Measurements from ENCODE around the gene LPIN3.

The LPIN3 gene

DNA sequence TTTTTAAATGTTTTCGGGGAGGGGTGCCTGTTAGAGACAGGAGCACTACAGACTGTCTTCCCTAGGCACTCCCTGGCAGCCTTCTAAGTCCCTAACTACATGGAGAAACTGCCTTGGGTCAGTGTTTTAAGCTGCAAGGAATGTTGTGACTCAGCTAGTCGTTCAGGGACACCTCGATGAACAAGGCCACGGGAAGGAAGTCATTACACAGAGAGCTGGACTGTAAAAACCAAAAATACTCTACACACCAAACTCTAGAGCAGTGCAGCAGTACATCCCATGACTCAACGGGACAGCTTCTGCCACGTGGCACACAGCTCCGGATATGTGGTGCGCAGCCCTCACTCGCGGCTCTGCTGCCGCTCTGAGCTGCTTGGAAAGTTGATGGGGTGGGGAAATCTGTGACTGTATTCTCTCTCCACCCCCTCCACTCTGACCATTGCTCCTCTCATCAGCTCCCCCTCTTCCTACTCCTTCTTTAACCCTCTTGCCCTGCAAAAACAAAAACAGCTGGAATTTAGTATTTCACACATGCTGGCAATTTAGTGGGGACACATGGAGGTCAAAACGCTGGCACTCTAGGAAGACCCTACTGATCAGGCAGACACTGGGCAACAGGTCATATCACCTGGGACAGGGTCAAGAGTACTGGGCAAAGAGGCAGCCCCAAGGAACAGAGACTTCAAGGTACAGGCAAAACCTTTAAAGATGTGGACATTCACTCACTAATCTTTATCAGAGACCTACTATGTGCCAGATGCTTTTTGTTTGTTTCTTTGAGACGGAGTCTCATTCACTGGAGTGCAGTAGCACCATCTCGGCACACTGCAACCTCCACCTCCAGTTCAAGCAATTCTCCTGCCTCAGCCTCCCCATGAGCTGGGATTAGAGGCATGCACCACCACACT, 10.9 kb upstream of the LPIN3 start:
- DNase-seq (ENCODE audit: low read depth), result peak; percentile 93
- no peaks in the 10 kb centered on the region for H3K9me3 ChIP-seq (ENCODE audit: control insufficient read depth, low read length)
- H3K9ac ChIP-seq (ENCODE audit: low read length), result peak overlapping the region; percentile 78
- peaks cover 20% of the 10 kb centered on the region for H3K4me1 ChIP-seq (ENCODE audit: control insufficient read depth, insufficient read depth, low read length)
- H3K4me3 ChIP-seq (ENCODE audit: low read length), result peak overlapping the region; percentile 66
- no peaks in the 10 kb centered on the region for H3K27me3 ChIP-seq (replicated peaks; ENCODE audit: control insufficient read depth, insufficient read depth, low read length)
- H3K36me3 ChIP-seq (ENCODE audit: control insufficient read depth, insufficient read depth, low read length, severe bottlenecking), result no peaks in the 10 kb centered on the region

DNA sequence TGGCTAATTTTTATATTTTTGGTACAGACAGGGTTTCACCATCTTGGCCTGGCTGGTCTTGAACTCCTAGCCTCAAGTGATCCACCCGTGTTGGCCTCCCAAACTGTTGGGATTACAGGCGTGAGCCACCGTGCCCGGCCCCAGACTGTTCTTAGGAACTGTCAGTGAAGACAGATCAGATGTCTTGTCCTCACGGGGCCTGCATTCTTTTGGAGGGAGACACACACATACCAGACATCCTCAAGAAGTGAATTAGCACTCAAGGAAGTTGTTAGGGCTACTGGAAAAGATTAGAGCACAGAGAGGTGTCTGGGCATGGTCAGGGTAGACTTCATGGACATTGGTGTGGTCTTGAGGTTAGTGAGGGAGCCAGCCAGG, 10.3 kb upstream of the LPIN3 start:
- H3K4me3 ChIP-seq (ENCODE audit: low read length), result no peak overlapping the region
- no peaks in the 10 kb centered on the region for H3K27me3 ChIP-seq (replicated peaks; ENCODE audit: control insufficient read depth, insufficient read depth, low read length)
- H3K9ac ChIP-seq (ENCODE audit: low read length), result peak overlapping the region; percentile 78
- H3K4me1 ChIP-seq (ENCODE audit: control insufficient read depth, insufficient read depth, low read length), result peaks cover 20% of the 10 kb centered on the region
- H3K36me3 ChIP-seq (ENCODE audit: control insufficient read depth, insufficient read depth, low read length, severe bottlenecking), result no peaks in the 10 kb centered on the region
- H3K9me3 ChIP-seq (ENCODE audit: control insufficient read depth, low read length), result no peaks in the 10 kb centered on the region
- peak; percentile 38 for DNase-seq (ENCODE audit: low read depth)

DNA sequence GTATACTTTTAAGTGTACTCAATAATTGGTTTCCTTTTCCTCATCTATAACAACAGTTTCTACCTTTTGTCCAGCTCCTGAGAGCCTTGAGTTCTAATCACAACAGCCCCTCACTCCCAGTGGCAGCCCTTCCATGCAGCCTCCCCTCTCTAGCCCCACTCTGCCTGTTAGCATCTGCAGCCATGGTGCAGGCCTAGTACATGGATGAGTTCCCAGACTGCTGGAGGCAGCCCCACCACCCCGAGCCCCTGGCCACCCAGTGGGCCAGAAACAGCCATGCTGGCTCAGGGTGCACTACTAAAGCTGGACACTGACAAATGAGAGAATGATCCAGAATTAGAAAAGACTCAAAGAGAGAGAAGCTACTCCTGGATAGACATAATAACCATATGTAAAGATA, 9.7 kb upstream of the LPIN3 start:
- Histone ChIP-seq H3K9ac (ENCODE audit: low read length) (no peak overlapping the region), H3K36me3 (ENCODE audit: control insufficient read depth, insufficient read depth, low read length, severe bottlenecking) (no peaks in the 10 kb centered on the region)

DNA sequence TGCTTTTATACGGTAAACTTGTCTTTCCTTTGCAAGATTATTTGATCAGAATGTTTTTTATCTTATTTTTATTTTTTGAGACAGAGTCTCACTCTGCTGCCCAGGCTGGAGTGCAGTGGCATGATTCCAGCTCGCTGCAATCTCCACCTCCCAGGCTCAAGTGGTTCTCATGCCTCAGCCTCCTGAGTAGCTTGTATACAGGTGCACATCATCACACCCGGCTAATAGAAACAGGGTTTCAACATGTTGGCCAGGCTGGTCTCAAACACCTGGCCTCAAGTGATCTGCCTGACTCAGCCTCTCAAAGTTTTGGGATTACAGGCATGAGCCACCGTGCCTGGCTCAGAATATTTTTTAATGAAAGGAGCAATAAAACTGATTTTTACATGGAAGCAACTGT, 8.9 kb upstream of the LPIN3 start:
- H3K4me1 ChIP-seq (ENCODE audit: control insufficient read depth, insufficient read depth, low read length), result peaks cover 20% of the 10 kb centered on the region

More for the DNA sequence above, 9.7 kb upstream of the LPIN3 start:
- DNase-seq (ENCODE audit: low read depth), result no peak
- Histone ChIP-seq H3K4me1 (ENCODE audit: control insufficient read depth, insufficient read depth, low read length) (peaks cover 20% of the 10 kb centered on the region), H3K27me3 (replicated peaks; ENCODE audit: control insufficient read depth, insufficient read depth, low read length) (no peaks in the 10 kb centered on the region), H3K9me3 (ENCODE audit: control insufficient read depth, low read length) (no peaks in the 10 kb centered on the region), H3K4me3 (ENCODE audit: low read length) (no peak overlapping the region)

DNA sequence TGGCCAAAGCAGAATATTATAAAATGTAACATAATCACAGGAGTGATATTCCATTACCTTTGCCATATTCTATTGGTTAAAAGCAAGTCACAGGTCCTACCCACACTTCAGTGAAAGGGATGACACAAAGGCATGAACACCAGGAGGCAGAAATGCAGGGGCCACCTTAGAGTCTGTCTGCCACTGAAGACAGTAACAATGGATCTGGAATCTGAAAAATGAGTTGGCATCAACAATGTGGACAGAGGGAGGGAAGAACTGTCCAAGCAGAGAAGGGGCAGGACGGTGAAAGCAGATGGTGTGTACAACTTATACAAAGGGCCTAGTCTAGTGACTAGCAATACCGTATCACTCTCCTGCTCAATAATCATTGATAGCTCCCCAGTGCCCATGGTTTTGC, 6.6 kb upstream of the LPIN3 start:
- Histone ChIP-seq H3K27me3 (replicated peaks; ENCODE audit: control insufficient read depth, insufficient read depth, low read length) (no peaks in the 10 kb centered on the region), H3K36me3 (ENCODE audit: control insufficient read depth, insufficient read depth, low read length, severe bottlenecking) (no peaks in the 10 kb centered on the region), H3K9me3 (ENCODE audit: control insufficient read depth, low read length) (no peaks in the 10 kb centered on the region), H3K9ac (ENCODE audit: low read length) (no peak overlapping the region), H3K4me1 (ENCODE audit: control insufficient read depth, insufficient read depth, low read length) (peaks cover 15% of the 10 kb centered on the region), H3K4me3 (ENCODE audit: low read length) (no peak overlapping the region)
- no peak for DNase-seq (ENCODE audit: low read depth)

More for the DNA sequence above, 8.9 kb upstream of the LPIN3 start:
- Histone ChIP-seq H3K36me3 (ENCODE audit: control insufficient read depth, insufficient read depth, low read length, severe bottlenecking) (no peaks in the 10 kb centered on the region), H3K4me3 (ENCODE audit: low read length) (no peak overlapping the region), H3K27me3 (replicated peaks; ENCODE audit: control insufficient read depth, insufficient read depth, low read length) (no peaks in the 10 kb centered on the region), H3K9me3 (ENCODE audit: control insufficient read depth, low read length) (no peaks in the 10 kb centered on the region), H3K9ac (ENCODE audit: low read length) (no peak overlapping the region)
- DNase-seq (ENCODE audit: low read depth), result no peak

DNA sequence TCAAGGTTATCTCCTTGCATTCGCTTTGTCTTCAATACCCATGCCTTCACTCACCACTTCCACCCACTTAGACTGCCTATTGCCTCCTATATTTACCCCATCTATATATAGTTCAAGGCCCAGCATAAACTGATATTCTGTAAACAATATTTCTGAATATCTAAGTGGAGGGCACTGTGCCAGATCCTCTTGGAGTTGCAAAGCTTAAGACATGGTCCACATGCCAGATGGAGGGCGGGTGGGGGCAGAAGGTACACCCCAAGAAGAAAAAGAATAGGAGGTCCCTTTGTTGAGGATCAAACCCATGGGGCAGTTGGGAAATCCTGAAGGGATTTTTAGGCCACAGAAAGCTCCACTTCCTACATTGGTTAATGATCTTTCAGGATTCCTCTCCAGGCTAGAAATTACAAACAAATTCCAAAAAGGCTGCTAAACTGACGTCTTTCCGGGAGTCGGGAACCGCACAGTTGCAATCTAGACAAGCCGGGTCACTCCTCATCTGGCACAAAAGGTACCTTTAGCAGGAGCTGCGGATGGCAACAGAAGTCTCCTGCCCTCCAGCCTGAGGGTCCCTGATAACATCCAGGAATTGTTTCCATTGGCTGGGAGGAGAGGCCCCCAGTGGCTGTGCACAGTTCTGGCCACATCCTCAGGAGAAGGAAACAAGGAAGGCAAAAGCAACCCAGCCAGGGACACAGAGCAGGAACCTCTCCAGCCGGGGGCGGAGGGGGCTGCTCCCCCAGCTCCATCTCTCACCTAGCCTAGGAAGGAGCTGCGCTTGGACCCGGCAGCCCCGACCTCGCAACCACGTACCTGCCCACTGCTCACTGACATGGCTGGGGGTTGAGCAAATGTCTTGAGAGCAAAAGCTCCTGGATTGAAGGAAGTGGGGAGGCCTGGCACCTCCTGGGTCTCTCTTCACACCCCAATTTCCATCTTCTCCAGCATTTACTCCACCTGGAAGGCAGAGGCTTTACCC, 5.9 kb upstream of the LPIN3 start:
- no peaks in the 10 kb centered on the region for H3K27me3 ChIP-seq (replicated peaks; ENCODE audit: control insufficient read depth, insufficient read depth, low read length)
- H3K9me3 ChIP-seq (ENCODE audit: control insufficient read depth, low read length), result no peaks in the 10 kb centered on the region
- no peaks in the 10 kb centered on the region for H3K36me3 ChIP-seq (ENCODE audit: control insufficient read depth, insufficient read depth, low read length, severe bottlenecking)
- no peak for DNase-seq (ENCODE audit: low read depth)
- peaks cover 16% of the 10 kb centered on the region for H3K4me1 ChIP-seq (ENCODE audit: control insufficient read depth, insufficient read depth, low read length)
- H3K9ac ChIP-seq (ENCODE audit: low read length), result no peak overlapping the region
- H3K4me3 ChIP-seq (ENCODE audit: low read length), result no peak overlapping the region

DNA sequence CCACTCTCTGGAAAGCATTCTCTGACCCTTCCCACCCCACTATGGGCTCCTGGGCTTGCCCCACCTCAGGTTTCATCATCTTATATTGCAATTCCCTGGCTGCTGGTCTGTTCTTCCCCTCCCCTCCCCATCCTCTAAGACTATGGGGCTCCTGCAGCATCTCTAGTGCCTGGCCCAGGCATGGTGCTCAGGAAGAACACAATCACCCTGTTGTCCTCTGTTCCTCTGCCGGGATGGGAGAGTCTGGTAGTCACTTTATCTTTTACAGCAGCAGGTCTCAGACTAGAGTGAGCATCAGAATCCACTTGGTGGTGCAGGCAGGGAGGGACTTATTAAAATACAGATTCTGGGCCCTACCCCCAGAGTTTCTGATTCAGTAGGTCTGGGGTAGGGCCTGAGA, 5.0 kb upstream of the LPIN3 start:
- no peak for DNase-seq (ENCODE audit: low read depth)
- Histone ChIP-seq H3K4me3 (ENCODE audit: low read length) (no peak overlapping the region), H3K27me3 (replicated peaks; ENCODE audit: control insufficient read depth, insufficient read depth, low read length) (no peaks in the 10 kb centered on the region), H3K9ac (ENCODE audit: low read length) (no peak overlapping the region), H3K4me1 (ENCODE audit: control insufficient read depth, insufficient read depth, low read length) (peaks cover 13% of the 10 kb centered on the region), H3K36me3 (ENCODE audit: control insufficient read depth, insufficient read depth, low read length, severe bottlenecking) (no peaks in the 10 kb centered on the region), H3K9me3 (ENCODE audit: control insufficient read depth, low read length) (no peaks in the 10 kb centered on the region)

DNA sequence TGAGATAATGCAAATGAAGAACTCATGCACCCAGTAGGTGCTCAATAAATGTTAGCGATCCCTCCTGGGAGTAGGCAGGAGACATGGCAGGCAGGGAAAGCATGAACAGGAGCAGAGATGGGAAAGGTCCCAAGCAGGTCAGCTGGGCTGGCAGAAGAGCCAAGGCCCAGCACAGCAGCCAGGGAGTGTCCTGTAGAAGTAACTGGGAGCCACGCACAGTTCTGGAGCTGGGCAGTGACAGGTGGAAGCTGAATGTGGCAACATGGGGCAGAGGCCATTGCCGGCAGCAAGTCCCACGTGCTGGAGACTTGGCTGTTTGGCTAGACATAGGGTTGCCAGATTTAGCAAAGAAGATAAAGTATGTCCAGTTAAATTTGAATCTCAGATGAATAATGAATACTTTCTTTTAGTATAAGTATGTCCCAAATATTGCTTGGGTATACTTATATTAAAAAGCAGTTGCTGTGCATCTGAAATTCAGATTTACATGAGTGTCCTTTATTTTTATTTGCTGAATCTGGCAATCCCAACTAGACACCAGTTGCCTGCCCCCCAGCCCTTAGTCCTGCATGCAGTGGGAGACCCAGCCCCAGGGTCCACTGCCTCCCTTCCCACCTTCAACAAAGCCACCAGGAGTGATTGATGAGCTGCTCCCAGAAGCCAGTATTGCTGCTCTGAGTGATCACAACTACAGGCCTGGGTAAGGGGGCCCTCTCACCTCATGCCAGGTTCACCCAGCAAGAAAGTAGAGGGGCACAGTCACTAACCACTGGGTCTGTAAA, 3.7 kb upstream of the LPIN3 start:
- H3K4me3 ChIP-seq (ENCODE audit: low read length), result no peak overlapping the region
- no peaks in the 10 kb centered on the region for H3K27me3 ChIP-seq (replicated peaks; ENCODE audit: control insufficient read depth, insufficient read depth, low read length)
- H3K36me3 ChIP-seq (ENCODE audit: control insufficient read depth, insufficient read depth, low read length, severe bottlenecking), result no peaks in the 10 kb centered on the region
- no peaks in the 10 kb centered on the region for H3K9me3 ChIP-seq (ENCODE audit: control insufficient read depth, low read length)
- peaks cover 22% of the 10 kb centered on the region for H3K4me1 ChIP-seq (ENCODE audit: control insufficient read depth, insufficient read depth, low read length)
- no peak for DNase-seq (ENCODE audit: low read depth)
- H3K9ac ChIP-seq (ENCODE audit: low read length), result no peak overlapping the region

DNA sequence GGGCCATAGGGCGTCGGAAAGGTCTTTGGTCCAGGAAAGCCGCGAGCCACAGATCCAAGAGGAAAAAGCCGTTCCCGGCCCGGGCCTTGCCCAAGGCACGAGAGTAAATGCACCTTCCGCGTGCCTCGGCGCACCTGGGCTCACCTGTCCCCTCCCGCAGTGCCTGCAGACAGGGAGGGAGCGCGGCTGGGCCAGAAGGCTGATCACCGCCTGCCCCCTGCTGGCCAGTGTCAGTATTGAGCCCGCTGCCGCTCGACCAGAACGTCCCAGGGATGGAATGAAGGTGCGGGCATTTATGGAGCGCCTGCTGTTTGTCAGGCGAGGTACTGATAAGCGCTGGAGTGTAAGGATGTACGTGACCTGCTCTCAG, 679 bp upstream of the LPIN3 start:
- DNase-seq (ENCODE audit: low read depth), result peak; percentile 86
- Histone ChIP-seq H3K36me3 (ENCODE audit: control insufficient read depth, insufficient read depth, low read length, severe bottlenecking) (peaks cover 2% of the 10 kb centered on the region), H3K27me3 (replicated peaks; ENCODE audit: control insufficient read depth, insufficient read depth, low read length) (no peaks in the 10 kb centered on the region), H3K4me3 (ENCODE audit: low read length) (peak overlapping the region; percentile 77), H3K9me3 (ENCODE audit: control insufficient read depth, low read length) (no peaks in the 10 kb centered on the region), H3K4me1 (ENCODE audit: control insufficient read depth, insufficient read depth, low read length) (peaks cover 30% of the 10 kb centered on the region), H3K9ac (ENCODE audit: low read length) (peak overlapping the region; percentile 85)

DNA sequence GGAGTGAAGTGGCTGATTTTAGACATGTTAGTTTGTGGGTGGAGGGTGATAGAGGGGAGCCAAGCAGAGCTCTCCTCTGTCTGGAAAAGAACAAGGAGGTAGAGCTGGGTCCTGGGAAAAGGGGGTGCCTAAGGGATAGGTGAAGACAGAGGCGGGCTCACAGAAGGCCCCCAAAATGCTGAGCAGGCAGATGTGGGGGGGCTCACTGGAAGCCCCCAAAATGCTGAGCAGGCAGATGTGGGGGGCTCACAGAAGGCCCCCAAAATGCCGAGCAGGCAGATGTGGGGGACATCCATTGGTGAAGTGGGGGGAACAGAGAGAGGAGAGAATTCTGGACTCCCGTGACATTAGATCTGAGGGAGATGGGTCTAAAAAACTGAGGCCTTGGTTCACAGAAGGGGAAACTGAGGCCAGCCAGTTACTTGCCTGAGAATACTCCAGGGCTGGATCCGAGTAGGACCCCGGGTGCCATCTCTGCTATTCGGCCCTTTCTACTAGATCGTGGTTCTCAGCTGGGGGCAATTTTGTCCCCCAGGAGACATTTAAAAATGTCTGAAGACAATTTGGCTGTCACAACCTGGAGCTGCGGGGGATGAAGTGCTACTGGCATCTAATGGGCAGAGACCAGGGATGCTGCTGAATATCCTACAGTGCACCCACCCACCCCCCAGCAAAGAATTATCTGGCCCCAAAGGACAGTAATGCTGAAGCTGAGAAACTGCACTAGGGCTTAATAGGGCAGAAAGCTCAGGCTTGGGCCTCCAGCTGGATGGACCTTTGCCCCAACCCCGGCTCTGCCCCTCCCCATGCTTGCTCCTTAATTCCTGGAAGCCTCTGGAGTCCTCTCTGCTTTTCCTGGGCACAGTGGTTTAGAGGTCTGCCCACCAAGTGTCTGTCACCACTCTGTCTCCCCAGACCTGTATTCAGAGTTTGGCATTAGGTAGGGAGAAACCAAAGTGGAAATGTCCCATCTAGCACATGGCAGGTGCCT, 2.1 kb downstream of the LPIN3 start:
- H3K36me3 ChIP-seq (ENCODE audit: control insufficient read depth, insufficient read depth, low read length, severe bottlenecking), result peaks cover 25% of the 10 kb centered on the region
- H3K27me3 ChIP-seq (replicated peaks; ENCODE audit: control insufficient read depth, insufficient read depth, low read length), result no peaks in the 10 kb centered on the region
- no peak overlapping the region for H3K9ac ChIP-seq (ENCODE audit: low read length)
- no peak for DNase-seq (ENCODE audit: low read depth)
- H3K9me3 ChIP-seq (ENCODE audit: control insufficient read depth, low read length), result no peaks in the 10 kb centered on the region
- H3K4me1 ChIP-seq (ENCODE audit: control insufficient read depth, insufficient read depth, low read length), result peaks cover 30% of the 10 kb centered on the region
- H3K4me3 ChIP-seq (ENCODE audit: low read length), result peak overlapping the region; percentile 19
